ENCODE data around the gene IL21. TPM values are rescaled to one million over a fixed set of nuclear protein-coding genes. Genes with fewer than 3 reads are reported as not detected.
"Not testable (repeated sequence)": the region's sequence is repeated elsewhere in the genome, so short reads cannot be mapped to it uniquely, and the experiment has no call there.

IL21 gene
- total and polyA plus RNA-seq, 5 donors, result not detected

GRCh38 chr4:122658818-122659295 lies 38.0 kb upstream of the IL21 start:
- Histone ChIP-seq H3K4me1 (ENCODE audit: control insufficient read depth, insufficient read depth, low read length) (peaks cover 2% of the 10 kb centered on the region), H3K9me3 (ENCODE audit: control insufficient read depth, low read length) (peaks cover 1% of the 10 kb centered on the region), H3K27me3 (ENCODE audit: control insufficient read depth, insufficient read depth) (no peaks in the 10 kb centered on the region), H3K4me3 (ENCODE audit: low read length) (no peak overlapping the region), H3K27ac (ENCODE audit: low read length) (no peak overlapping the region)
- intact Hi-C loops (cut with DNase I), result no loop called here
- WGBS, result 80% methylated on average over 1 of the region's 1 CpG
- ATAC-seq (no peak), DNase-seq (no peak)

- no peak for ATAC-seq
- intact Hi-C loops (cut with DNase I), result no loop called here
- Histone ChIP-seq H3K9me3 (ENCODE audit: control insufficient read depth, low read length) (peaks cover 1% of the 10 kb centered on the region), H3K4me3 (ENCODE audit: low read length) (no peak overlapping the region), H3K4me1 (ENCODE audit: control insufficient read depth, insufficient read depth, low read length) (peaks cover 2% of the 10 kb centered on the region), H3K27ac (ENCODE audit: low read length) (no peak overlapping the region), H3K27me3 (ENCODE audit: control insufficient read depth, insufficient read depth) (no peaks in the 10 kb centered on the region)
- 86% methylated on average over 2 of the region's 2 CpGs for WGBS
- DNase-seq, result no peak
Observed at GRCh38 chr4:122658377-122658776, 37.5 kb upstream of the IL21 start.

GRCh38 chr4:122657553-122657952 lies 36.7 kb upstream of the IL21 start:
- Histone ChIP-seq H3K4me3 (ENCODE audit: low read length) (no peak overlapping the region), H3K4me1 (ENCODE audit: control insufficient read depth, insufficient read depth, low read length) (no peaks in the 10 kb centered on the region), H3K27me3 (ENCODE audit: control insufficient read depth, insufficient read depth) (no peaks in the 10 kb centered on the region), H3K27ac (ENCODE audit: low read length) (no peak overlapping the region), H3K9me3 (ENCODE audit: control insufficient read depth, low read length) (peaks cover 1% of the 10 kb centered on the region)
- intact Hi-C loops (cut with DNase I), result no loop called here
- DNase-seq (no peak), ATAC-seq (no peak)
- 89% methylated on average over 1 of the region's 1 CpG for WGBS

- H3K4me3 ChIP-seq (ENCODE audit: low read length); H3K4me1 ChIP-seq (ENCODE audit: control insufficient read depth, insufficient read depth, low read length); H3K9me3 ChIP-seq (ENCODE audit: control insufficient read depth, low read length); intact Hi-C loops (cut with DNase I); DNase-seq; H3K27me3 ChIP-seq (ENCODE audit: control insufficient read depth, insufficient read depth); ATAC-seq; H3K27ac ChIP-seq (ENCODE audit: low read length): not testable (repeated sequence)
- 87% methylated on average over 4 of the region's 5 CpGs for WGBS
Observed at GRCh38 chr4:122656583-122656982, 35.7 kb upstream of the IL21 start.

GRCh38 chr4:122652379-122652778 lies 31.5 kb upstream of the IL21 start:
- ATAC-seq, result no peak
- 89% methylated on average over 1 of the region's 3 CpGs for WGBS

GRCh38 chr4:122650148-122650547 lies 29.3 kb upstream of the IL21 start:
- WGBS, result 86% methylated on average over 1 of the region's 1 CpG
- H3K9me3 ChIP-seq (ENCODE audit: control insufficient read depth, low read length), result no peaks in the 10 kb centered on the region
- DNase-seq (no peak), ATAC-seq (no peak)
- H3K27ac ChIP-seq (ENCODE audit: low read length), result no peak overlapping the region
- H3K4me1 ChIP-seq (ENCODE audit: control insufficient read depth, insufficient read depth, low read length), result no peaks in the 10 kb centered on the region
- H3K4me3 ChIP-seq (ENCODE audit: low read length), result no peak overlapping the region
- intact Hi-C loops (cut with DNase I), result no loop called here
- no peaks in the 10 kb centered on the region for H3K27me3 ChIP-seq (ENCODE audit: control insufficient read depth, insufficient read depth)

More at GRCh38 chr4:122652379-122652778, 31.5 kb upstream of the IL21 start:
- Histone ChIP-seq H3K27me3 (ENCODE audit: control insufficient read depth, insufficient read depth) (no peaks in the 10 kb centered on the region), H3K27ac (ENCODE audit: low read length) (no peak overlapping the region), H3K4me3 (ENCODE audit: low read length) (no peak overlapping the region), H3K4me1 (ENCODE audit: control insufficient read depth, insufficient read depth, low read length) (no peaks in the 10 kb centered on the region), H3K9me3 (ENCODE audit: control insufficient read depth, low read length) (peaks cover 1% of the 10 kb centered on the region)
- intact Hi-C loops (cut with DNase I), result no loop called here
- DNase-seq, result peak in 1 of 3 donors; percentile 49

- WGBS, result 70% methylated on average over 3 of the region's 3 CpGs
- Histone ChIP-seq H3K9me3 (ENCODE audit: control insufficient read depth, low read length) (no peaks in the 10 kb centered on the region), H3K27me3 (ENCODE audit: control insufficient read depth, insufficient read depth) (no peaks in the 10 kb centered on the region), H3K27ac (ENCODE audit: low read length) (no peak overlapping the region), H3K4me3 (ENCODE audit: low read length) (no peak overlapping the region), H3K4me1 (ENCODE audit: control insufficient read depth, insufficient read depth, low read length) (no peaks in the 10 kb centered on the region)
- no peak for ATAC-seq
- intact Hi-C loops (cut with DNase I), result no loop called here
- no peak for DNase-seq
Observed at GRCh38 chr4:122647656-122648055, 26.8 kb upstream of the IL21 start.

- Histone ChIP-seq H3K9me3 (ENCODE audit: control insufficient read depth, low read length) (no peaks in the 10 kb centered on the region), H3K4me1 (ENCODE audit: control insufficient read depth, insufficient read depth, low read length) (no peaks in the 10 kb centered on the region), H3K27me3 (ENCODE audit: control insufficient read depth, insufficient read depth) (no peaks in the 10 kb centered on the region), H3K4me3 (ENCODE audit: low read length) (no peak overlapping the region), H3K27ac (ENCODE audit: low read length) (no peak overlapping the region)
- DNase-seq (no peak), ATAC-seq (no peak)
- 93% methylated on average over 2 of the region's 2 CpGs for WGBS
- intact Hi-C loops (cut with DNase I), result no loop called here
Observed at GRCh38 chr4:122643257-122643656, 22.4 kb upstream of the IL21 start.

- no peaks in the 10 kb centered on the region for H3K4me1 ChIP-seq (ENCODE audit: control insufficient read depth, insufficient read depth, low read length)
- no peak for DNase-seq
- H3K27me3 ChIP-seq (ENCODE audit: control insufficient read depth, insufficient read depth), result no peaks in the 10 kb centered on the region
- intact Hi-C loops (cut with DNase I), result no loop called here
- no peak overlapping the region for H3K4me3 ChIP-seq (ENCODE audit: low read length)
- H3K27ac ChIP-seq (ENCODE audit: low read length), result no peak overlapping the region
- no peak for ATAC-seq
- 75% methylated on average over 3 of the region's 3 CpGs for WGBS
- no peaks in the 10 kb centered on the region for H3K9me3 ChIP-seq (ENCODE audit: control insufficient read depth, low read length)
Observed at GRCh38 chr4:122639181-122639580, 18.3 kb upstream of the IL21 start.

- no peaks in the 10 kb centered on the region for H3K27me3 ChIP-seq (ENCODE audit: control insufficient read depth, insufficient read depth)
- H3K27ac ChIP-seq (ENCODE audit: low read length), result no peak overlapping the region
- 71% methylated on average over 3 of the region's 3 CpGs for WGBS
- intact Hi-C loops (cut with DNase I), result no loop called here
- DNase-seq (no peak), ATAC-seq (no peak)
- H3K4me1 ChIP-seq (ENCODE audit: control insufficient read depth, insufficient read depth, low read length), result no peaks in the 10 kb centered on the region
- no peaks in the 10 kb centered on the region for H3K9me3 ChIP-seq (ENCODE audit: control insufficient read depth, low read length)
- no peak overlapping the region for H3K4me3 ChIP-seq (ENCODE audit: low read length)
Observed at GRCh38 chr4:122636697-122637096, 15.8 kb upstream of the IL21 start.

- no peaks in the 10 kb centered on the region for H3K27me3 ChIP-seq (ENCODE audit: control insufficient read depth, insufficient read depth)
- no peak overlapping the region for H3K27ac ChIP-seq (ENCODE audit: low read length)
- H3K4me1 ChIP-seq (ENCODE audit: control insufficient read depth, insufficient read depth, low read length), result no peaks in the 10 kb centered on the region
- no peaks in the 10 kb centered on the region for H3K9me3 ChIP-seq (ENCODE audit: control insufficient read depth, low read length)
- H3K4me3 ChIP-seq (ENCODE audit: low read length), result no peak overlapping the region
- ATAC-seq (no peak), DNase-seq (no peak)
- intact Hi-C loops (cut with DNase I), result no loop called here
- WGBS, result 66% methylated on average over 3 of the region's 3 CpGs
Observed at GRCh38 chr4:122635205-122635604, 14.3 kb upstream of the IL21 start.

GRCh38 chr4:122633211-122633610 lies 12.3 kb upstream of the IL21 start:
- intact Hi-C loops (cut with DNase I), result no loop called here
- DNase-seq (no peak), ATAC-seq (no peak)
- H3K4me1 ChIP-seq (ENCODE audit: control insufficient read depth, insufficient read depth, low read length), result no peaks in the 10 kb centered on the region
- H3K9me3 ChIP-seq (ENCODE audit: control insufficient read depth, low read length), result no peaks in the 10 kb centered on the region
- no peak overlapping the region for H3K4me3 ChIP-seq (ENCODE audit: low read length)
- 53% methylated on average over 2 of the region's 2 CpGs for WGBS
- no peaks in the 10 kb centered on the region for H3K27me3 ChIP-seq (ENCODE audit: control insufficient read depth, insufficient read depth)
- no peak overlapping the region for H3K27ac ChIP-seq (ENCODE audit: low read length)
